TTC549 (cell line): ENCODE measurements around the gene SELENOM.
"Not testable (repeated sequence)": the region's sequence is repeated elsewhere in the genome, so short reads cannot be mapped to it uniquely, and the experiment has no call there.

ENCODE experiments used
- FAIRE-seq: peaks from 2 replicates; lab custom pipeline; 2012; peaks lifted over from hg19 to GRCh38; lab: Jason Lieb, UNC

The SELENOM gene

GRCh38 chr22:31075961-31076360 is 31.4 kb downstream of the SELENOM start:
- FAIRE-seq: no peak

- not testable (repeated sequence) for FAIRE-seq
Measured at GRCh38 chr22:31073545-31074145, 33.7 kb downstream of the SELENOM start.

- FAIRE-seq: not testable (repeated sequence)
Measured at GRCh38 chr22:31073125-31073524, 34.2 kb downstream of the SELENOM start.

GRCh38 chr22:31069691-31070314 is 37.6 kb downstream of the SELENOM start:
- not testable (repeated sequence) for FAIRE-seq

GRCh38 chr22:31068970-31069369 is 38.4 kb downstream of the SELENOM start:
- no peak for FAIRE-seq

- no peak for FAIRE-seq
Measured at GRCh38 chr22:31064369-31064768, 43.0 kb downstream of the SELENOM start.

- no peak for FAIRE-seq
Measured at GRCh38 chr22:31062566-31063230, 44.7 kb downstream of the SELENOM start.

- not testable (repeated sequence) for FAIRE-seq
Measured at GRCh38 chr22:31059663-31060062, 47.7 kb downstream of the SELENOM start.

- no peak for FAIRE-seq
Measured at GRCh38 chr22:31056986-31057599, 50.3 kb downstream of the SELENOM start.

GRCh38 chr22:31055635-31056159 is 51.7 kb downstream of the SELENOM start:
- FAIRE-seq: no peak

- no peak for FAIRE-seq
Measured at GRCh38 chr22:31055117-31055634, 52.2 kb downstream of the SELENOM start.
